Astrocyte of the hippocampus (primary cell): ENCODE measurements around the gene LRRC75A.

Experiments used
- DNase-seq: peaks from one replicate; pipeline ENCODE4 v3.0.0; 2011; ENCODE audit warnings: low read depth, low spot score

LRRC75A gene

DNA sequence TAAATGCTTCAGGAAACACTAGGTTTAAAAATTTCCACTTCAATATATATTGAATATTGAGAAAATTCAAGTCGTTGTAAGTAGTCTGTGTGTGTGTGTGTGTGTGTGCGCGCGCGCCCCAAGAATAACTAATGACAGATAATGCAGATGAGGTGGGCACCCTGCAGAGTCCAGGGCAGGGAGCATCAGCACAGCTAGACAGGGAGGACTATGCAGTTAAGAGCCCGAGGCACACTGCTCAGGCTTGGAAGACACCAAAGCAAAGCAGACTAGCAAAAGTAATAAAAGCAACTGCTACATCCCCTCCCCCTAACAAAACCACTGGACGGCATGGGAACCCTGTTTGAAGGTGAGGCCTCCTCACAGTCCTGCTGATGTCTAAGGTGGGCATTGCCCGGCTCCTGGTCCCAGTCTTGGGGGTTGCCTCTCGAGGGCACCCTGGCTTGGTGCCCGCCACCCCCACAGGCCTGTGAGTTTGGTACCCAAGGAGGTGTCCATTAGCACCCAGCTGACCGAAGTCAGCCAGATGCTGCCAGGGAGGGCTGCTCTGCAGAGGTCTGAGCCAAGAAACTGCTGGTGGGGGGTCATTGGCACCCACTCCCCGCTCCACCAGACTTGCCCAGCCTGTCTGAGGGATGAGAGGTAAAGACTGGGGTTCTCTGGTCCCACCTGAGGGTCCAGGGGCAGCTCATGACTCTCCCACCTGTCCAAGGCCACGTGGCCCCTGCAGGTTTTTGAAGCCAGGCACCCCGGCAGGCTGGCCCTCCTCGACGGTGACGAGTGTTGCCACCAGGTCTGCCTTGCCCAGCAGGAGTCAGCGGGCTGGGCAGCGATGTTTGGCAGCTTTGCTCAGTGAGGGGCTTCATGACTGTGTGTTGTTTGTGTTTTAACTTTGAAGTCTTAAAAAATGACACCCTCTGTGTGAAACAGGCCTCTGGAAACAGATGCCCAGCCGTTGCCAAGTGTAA, 18.7 kb downstream of the LRRC75A start:
- DNase-seq: no peak

- no peak for DNase-seq
Observed at GRCh38 chr17:16472539-16472938, 19.5 kb downstream of the LRRC75A start.

GRCh38 chr17:16471295-16471694, 20.7 kb downstream of the LRRC75A start:
- DNase-seq: no peak

GRCh38 chr17:16470265-16470664, 21.7 kb downstream of the LRRC75A start:
- DNase-seq: peak; percentile 37

GRCh38 chr17:16468428-16468992, 23.5 kb downstream of the LRRC75A start:
- no peak for DNase-seq

DNA sequence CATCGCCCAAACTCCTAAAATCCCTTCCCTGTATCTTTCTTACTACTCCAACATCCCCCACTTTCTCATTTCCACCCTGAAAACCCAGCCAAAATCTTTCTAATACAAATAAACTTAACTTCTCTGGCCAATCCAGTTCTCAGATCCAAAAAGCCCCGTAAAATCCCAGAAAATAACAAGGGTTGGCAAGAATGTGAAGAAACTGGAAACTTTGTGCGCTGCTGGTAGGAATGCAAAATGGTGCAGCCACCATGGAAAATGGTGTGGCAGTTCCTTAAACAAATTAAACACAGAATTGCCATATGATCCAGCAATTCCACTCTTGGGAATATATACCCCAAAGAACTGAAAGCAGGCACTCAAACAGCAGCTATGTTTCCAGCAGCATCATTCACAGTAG, 24.1 kb downstream of the LRRC75A start:
- no peak for DNase-seq

DNA sequence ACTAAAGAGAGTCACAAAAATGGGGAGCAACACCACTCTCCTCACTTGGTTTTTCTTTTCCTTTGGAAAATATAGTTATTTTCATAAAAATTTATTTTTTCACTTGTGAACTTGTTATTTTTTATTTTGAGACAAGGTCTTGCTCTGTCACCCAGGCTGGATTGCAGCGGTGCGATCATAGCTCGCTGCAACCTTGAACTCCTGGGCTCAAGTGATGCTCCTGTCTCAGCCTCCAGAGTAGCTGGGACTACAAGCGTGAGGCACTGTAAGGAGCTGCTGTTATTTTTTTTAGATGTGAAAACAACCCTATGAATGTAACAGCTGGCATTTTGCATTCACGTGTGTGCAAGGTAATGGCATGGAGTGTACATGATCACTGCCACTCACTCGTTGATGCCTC, 24.9 kb downstream of the LRRC75A start:
- no peak for DNase-seq

DNA sequence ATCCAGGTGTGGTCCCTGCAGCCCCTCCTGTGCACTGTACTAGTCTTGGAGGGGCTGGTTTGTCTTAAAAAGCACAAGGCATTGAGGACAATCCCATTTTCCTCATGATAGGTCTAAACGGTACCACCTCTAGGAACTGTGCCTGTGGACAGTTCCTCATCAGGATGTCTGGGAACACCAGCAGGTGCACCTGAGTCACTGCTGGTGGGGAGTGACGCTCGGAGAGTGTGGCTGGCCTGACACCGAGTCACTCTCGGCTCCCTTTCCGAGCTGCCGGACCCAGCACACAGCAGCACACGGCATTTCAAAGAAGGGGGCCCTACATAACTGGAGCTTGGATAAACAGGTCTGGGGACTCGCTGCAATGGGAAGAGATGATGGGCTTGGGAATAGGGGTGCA, 25.6 kb downstream of the LRRC75A start:
- no peak for DNase-seq

DNA sequence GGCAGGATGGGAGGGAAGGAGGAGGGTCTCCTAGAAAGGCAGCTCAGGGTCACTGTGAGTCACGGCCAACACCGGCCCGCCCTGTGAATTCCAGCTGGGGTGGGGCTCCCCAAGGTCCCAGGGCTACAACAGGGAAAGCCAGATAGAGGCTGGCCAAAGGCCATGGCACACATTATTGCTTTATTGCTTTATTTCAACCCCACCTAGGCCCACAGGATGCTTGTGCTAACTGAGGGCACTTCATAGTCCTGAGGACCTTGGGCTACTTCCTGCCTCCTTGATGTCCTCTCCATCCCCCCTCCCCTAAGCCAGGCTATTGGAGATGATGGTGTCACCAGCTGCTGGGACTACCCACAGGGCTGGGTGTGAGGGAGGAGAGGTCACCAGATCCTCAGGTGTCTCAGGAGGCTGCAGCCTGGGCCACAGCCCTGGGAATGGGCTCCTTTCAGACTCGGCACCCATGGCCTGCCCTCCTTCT, 26.1 kb downstream of the LRRC75A start:
- no peak for DNase-seq

DNA sequence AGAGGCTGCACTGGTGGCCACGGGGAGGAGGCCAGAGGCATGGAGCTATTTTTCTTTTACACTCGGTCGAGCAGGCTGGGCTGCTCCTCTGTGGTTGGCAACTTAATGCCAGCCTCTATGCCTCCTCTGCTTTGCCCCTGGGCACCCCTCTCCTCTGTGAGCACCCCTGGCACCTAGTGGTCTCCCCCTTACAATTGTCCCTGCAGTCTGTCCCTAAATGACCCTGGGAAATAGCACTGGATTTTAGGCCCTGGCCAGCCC, 27.0 kb downstream of the LRRC75A start:
- no peak for DNase-seq

GRCh38 chr17:16464303-16465051, 27.5 kb downstream of the LRRC75A start:
- no peak for DNase-seq

GRCh38 chr17:16463358-16464302, 28.4 kb downstream of the LRRC75A start:
- peak; percentile 70 for DNase-seq

- no peak for DNase-seq
Observed at GRCh38 chr17:16462070-16462864, 29.7 kb downstream of the LRRC75A start.

- no peak for DNase-seq
Observed at GRCh38 chr17:16461606-16461866, 30.5 kb downstream of the LRRC75A start.

DNA sequence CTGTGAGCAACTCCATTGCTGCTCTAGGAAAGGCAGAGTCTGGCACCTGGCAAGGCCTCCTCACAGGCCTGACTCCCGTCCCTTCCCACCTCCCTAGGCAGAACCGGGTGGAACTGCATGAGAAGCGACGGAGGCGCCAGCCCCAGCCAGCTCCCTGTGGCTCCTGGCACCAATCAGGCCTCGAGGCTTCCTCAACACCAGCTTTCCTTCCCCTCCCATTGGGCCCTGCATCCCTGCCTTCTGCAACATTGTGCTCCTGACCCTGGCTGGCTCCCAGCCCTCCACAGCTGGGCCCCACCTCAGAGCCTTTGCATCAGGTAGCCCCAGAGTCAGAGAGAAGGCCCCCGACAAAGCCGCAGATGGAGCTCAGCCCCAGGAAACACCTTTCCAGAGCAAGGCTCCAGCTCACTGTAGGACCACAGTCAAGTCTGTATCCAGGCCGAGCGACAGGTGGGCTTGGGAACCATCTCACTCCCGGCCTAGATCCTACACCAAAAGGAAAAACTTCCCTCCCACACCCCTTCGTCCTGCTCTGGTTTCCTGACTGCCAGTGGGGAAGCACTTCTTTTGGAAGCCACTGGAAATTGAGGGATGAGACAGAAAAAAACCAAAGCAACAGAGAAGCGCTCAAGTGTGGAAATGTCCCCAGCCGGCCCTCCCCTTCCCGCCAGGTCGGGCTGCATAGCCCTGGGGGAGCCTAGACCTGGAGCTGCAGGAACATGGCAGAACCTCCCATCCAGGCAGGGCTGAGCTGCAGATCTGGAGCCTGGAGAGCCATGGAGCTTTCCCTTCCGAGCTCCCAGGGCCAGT, 31.0 kb downstream of the LRRC75A start:
- DNase-seq: no peak

- no peak for DNase-seq
Observed at GRCh38 chr17:16459855-16460550, 32.0 kb downstream of the LRRC75A start.

DNA sequence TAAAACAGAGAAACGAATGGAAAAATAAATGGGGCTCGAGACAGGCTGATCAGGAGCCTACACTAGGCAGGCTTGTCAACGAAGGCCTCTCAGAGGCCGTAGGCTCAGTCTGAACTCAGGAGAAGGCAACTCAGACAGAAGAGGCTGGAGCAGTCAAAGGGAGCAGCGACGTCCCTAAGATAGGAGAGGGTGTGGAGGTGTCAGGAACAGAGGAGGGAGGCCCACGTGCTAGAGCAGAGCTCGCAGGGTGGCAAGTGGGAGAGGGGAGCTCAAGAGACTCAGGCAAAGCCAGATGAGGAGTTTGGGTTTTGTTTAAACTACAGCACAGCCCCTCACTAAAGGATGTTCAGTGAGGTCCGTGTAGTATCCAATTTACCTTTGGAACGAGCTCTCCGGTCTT, 32.7 kb downstream of the LRRC75A start:
- no peak for DNase-seq

DNA sequence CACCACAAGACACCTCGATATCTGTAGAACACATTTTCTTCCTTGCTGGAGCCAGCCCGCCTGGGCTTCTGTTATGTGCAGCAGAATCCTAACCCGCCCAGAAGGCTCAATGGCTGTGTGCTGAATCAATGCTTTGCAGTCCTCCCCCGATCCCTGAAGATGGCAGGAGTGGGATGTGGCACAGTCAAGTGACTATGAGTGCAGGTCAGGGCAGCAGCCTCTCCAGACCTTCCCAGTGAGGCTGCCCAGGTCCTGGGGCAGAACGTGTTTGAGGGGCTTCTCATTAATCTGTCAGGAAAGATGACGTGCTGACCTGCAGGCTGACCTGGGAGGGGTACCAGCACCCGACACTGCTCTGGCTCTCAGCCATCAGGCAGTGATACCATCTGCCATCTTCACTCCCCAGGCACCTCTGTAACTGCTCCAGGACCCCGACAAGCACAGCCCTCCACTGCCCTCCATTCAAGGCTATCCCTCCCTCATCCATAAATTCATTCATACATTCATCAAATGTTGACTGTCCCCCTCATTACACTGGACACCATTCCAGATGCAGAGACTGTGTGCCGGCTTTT, 35.2 kb downstream of the LRRC75A start:
- no peak for DNase-seq
